ENCODE measurements around the gene GRIK4. TPM values are rescaled to one million over a fixed set of nuclear protein-coding genes. Genes with fewer than 3 reads are reported as not detected.

The GRIK4 gene
- total and polyA plus RNA-seq, 4 donors: 0.41 to 4.9 (median 1.7) TPM

GRCh38 chr11:120558744-120559431, 47.3 kb downstream of the GRIK4 start:
- peaks cover 0 to 4% (median 0%) of the 10 kb centered on the region in 3 donors for H3K27me3 ChIP-seq (ENCODE audit: control insufficient read depth in 3 of 3, insufficient read depth in 3 of 3, low read length in 2 of 3)
- DNase-seq: peak in 2 of 3 donors; percentile 49 to 71
- no peak overlapping the region for H3K9ac ChIP-seq (ENCODE audit: insufficient read depth in 1 of 2, low read length in 2 of 2)
- H3K4me1 ChIP-seq (ENCODE audit: control insufficient read depth in 5 of 5, insufficient read depth in 5 of 5, low read length in 5 of 5): peaks cover 0 to 25% (median 17%) of the 10 kb centered on the region in 5 donors
- peaks cover 0 to 4% (median 0%) of the 10 kb centered on the region in 4 donors for H3K9me3 ChIP-seq (ENCODE audit: control insufficient read depth in 4 of 4, insufficient read depth in 3 of 4, low read length in 3 of 4)
- ATAC-seq (ENCODE audit: insufficient read depth, low FRiP score): no peak
- H3K4me3 ChIP-seq: no peak overlapping the region
- 82 to 90% methylated on average over 8 of the region's 8 CpGs for WGBS, 2 donors
- no peak for TF ChIP-seq CTCF (IDR thresholded peaks at IDR 0.05; ENCODE audit: control extremely low read depth, extremely low read depth)
- H3K36me3 ChIP-seq (ENCODE audit: control insufficient read depth in 4 of 4, insufficient read depth in 4 of 4, low read length in 4 of 4): no peaks in the 10 kb centered on the region
- H3K27ac ChIP-seq (ENCODE audit: low read depth in 1 of 2, low read length in 1 of 2): no peak overlapping the region

GRCh38 chr11:120561286-120561685, 49.7 kb downstream of the GRIK4 start:
- Histone ChIP-seq H3K4me1 (ENCODE audit: control insufficient read depth in 5 of 5, insufficient read depth in 5 of 5, low read length in 5 of 5) (peaks cover 0 to 27% (median 9%) of the 10 kb centered on the region in 5 donors), H3K27me3 (ENCODE audit: control insufficient read depth in 3 of 3, insufficient read depth in 3 of 3, low read length in 2 of 3) (peaks cover 0 to 10% (median 4%) of the 10 kb centered on the region in 3 donors), H3K9me3 (ENCODE audit: control insufficient read depth in 4 of 4, insufficient read depth in 3 of 4, low read length in 3 of 4) (peaks cover 0 to 4% (median 0%) of the 10 kb centered on the region in 4 donors), H3K27ac (ENCODE audit: low read depth in 1 of 2, low read length in 1 of 2) (no peak overlapping the region), H3K4me3 (no peak overlapping the region), H3K9ac (ENCODE audit: insufficient read depth in 1 of 2, low read length in 2 of 2) (no peak overlapping the region), H3K36me3 (ENCODE audit: control insufficient read depth in 4 of 4, insufficient read depth in 4 of 4, low read length in 4 of 4) (no peaks in the 10 kb centered on the region)
- no peak for ATAC-seq (ENCODE audit: insufficient read depth, low FRiP score)
- no peak for DNase-seq
- TF ChIP-seq CTCF (IDR thresholded peaks at IDR 0.05; ENCODE audit: control extremely low read depth, extremely low read depth): no peak
- WGBS, 2 donors: 89 to 97% methylated on average over 11 of the region's 11 CpGs

GRCh38 chr11:120562806-120563425, 51.4 kb downstream of the GRIK4 start:
- TF ChIP-seq CTCF (IDR thresholded peaks at IDR 0.05; ENCODE audit: control extremely low read depth, extremely low read depth): no peak
- Histone ChIP-seq H3K27me3 (ENCODE audit: control insufficient read depth in 3 of 3, insufficient read depth in 3 of 3, low read length in 2 of 3) (peaks cover 0 to 10% (median 4%) of the 10 kb centered on the region in 3 donors), H3K9ac (ENCODE audit: insufficient read depth in 1 of 2, low read length in 2 of 2) (peak overlapping the region in 1 of 2 donors; percentile 48), H3K9me3 (ENCODE audit: control insufficient read depth in 4 of 4, insufficient read depth in 3 of 4, low read length in 3 of 4) (peaks cover 0 to 4% (median 0%) of the 10 kb centered on the region in 4 donors), H3K36me3 (ENCODE audit: control insufficient read depth in 4 of 4, insufficient read depth in 4 of 4, low read length in 4 of 4) (no peaks in the 10 kb centered on the region), H3K4me1 (ENCODE audit: control insufficient read depth in 5 of 5, insufficient read depth in 5 of 5, low read length in 5 of 5) (peaks cover 0 to 27% (median 9%) of the 10 kb centered on the region in 5 donors), H3K27ac (ENCODE audit: low read depth in 1 of 2, low read length in 1 of 2) (no peak overlapping the region), H3K4me3 (no peak overlapping the region)
- WGBS, 2 donors: 79 to 85% methylated on average over 9 of the region's 9 CpGs
- ATAC-seq (ENCODE audit: insufficient read depth, low FRiP score): no peak
- DNase-seq: peak; percentile 67 to 81 (median 81)

All from lung (tissue), 12 donors.